IPS-20b (cell line): ENCODE results near the gene PDIA4.
"Not testable (repeated sequence)": the region's sequence is repeated elsewhere in the genome, so short reads cannot be mapped to it uniquely, and the experiment has no call there.

Experiments
- H3K27ac ChIP-seq: one replicate; pipeline ENCODE4 v1.5.1; 2013; ENCODE audit warnings: low read length
- H3K27me3 ChIP-seq: 2 replicates; pipeline ENCODE4 v1.6.1; 2013; ENCODE audit warnings: mild to moderate bottlenecking, low read length, inconsistent platforms; ENCODE audit not compliant: insufficient read depth
- H3K36me3 ChIP-seq: 2 replicates; pipeline ENCODE4 v1.6.1; 2013; ENCODE audit warnings: low read depth, mild to moderate bottlenecking, inconsistent platforms, low read length, moderate library complexity; ENCODE audit not compliant: insufficient read depth
- H3K4me1 ChIP-seq: 2 replicates; pipeline ENCODE4 v1.6.1; 2013; ENCODE audit warnings: mild to moderate bottlenecking, control low read depth, inconsistent platforms, low read length, moderate library complexity; ENCODE audit not compliant: insufficient read depth
- H3K4me3 ChIP-seq: 2 replicates; pipeline ENCODE4 v1.5.1; 2013; ENCODE audit warnings: mild to moderate bottlenecking, low read length, inconsistent platforms
- H3K9ac ChIP-seq: 2 replicates; pipeline ENCODE4 v1.6.1; 2013; ENCODE audit warnings: low read depth, mild to moderate bottlenecking, inconsistent platforms, low read length, moderate library complexity
- H3K9me3 ChIP-seq: 2 replicates; pipeline ENCODE4 v1.6.1; 2013; ENCODE audit warnings: mild to moderate bottlenecking, low read depth, low read length, inconsistent platforms; ENCODE audit not compliant: insufficient read depth

The PDIA4 gene

DNA sequence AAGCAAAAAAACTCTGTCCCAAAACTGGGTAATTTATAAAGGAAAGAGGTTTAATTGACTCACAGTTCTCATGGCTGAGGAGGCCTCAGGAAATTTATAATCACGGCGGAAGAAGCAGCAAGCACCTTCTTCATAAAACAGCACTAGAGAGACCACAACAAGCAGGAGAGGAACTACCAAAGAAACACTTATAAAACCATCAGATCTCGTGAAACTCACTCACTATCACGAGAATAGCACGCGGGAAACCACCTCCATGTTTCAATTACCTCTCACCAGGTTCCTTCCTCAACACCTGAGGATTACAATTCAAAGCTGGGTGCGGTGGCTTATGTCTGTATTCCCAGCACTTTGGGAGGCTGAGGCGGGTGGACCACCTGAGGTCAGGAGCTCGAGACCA, 48.5 kb downstream of the PDIA4 start:
- no peak overlapping the region for H3K27ac ChIP-seq
- no peaks in the 10 kb centered on the region for H3K27me3 ChIP-seq
- H3K36me3 ChIP-seq: no peaks in the 10 kb centered on the region
- no peaks in the 10 kb centered on the region for H3K9me3 ChIP-seq
- no peak overlapping the region for H3K4me3 ChIP-seq
- peaks cover 9% of the 10 kb centered on the region; the same call in 1 of the 2 replicates for H3K4me1 ChIP-seq
- H3K9ac ChIP-seq: no peak overlapping the region

DNA sequence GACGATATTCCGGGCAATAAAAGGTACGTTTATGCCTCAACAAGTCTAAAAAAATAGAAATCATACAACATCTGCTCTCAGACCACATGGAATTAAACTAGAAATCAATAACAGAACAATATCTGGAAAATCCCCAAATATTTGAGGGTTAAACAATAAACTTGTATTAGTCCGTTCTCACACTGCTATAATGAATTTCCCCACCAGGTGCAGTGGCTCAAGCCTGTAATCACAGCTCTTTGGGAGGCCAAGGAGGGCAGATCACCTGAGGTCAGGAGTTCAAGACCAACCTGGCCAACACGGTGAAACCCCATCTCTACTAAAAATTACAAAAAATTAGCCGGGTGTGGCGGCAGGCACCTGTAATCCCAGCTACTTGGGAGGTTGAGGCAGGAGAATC, 49.2 kb downstream of the PDIA4 start:
- H3K27ac ChIP-seq, H3K9ac ChIP-seq, H3K4me1 ChIP-seq, H3K36me3 ChIP-seq, H3K27me3 ChIP-seq, H3K4me3 ChIP-seq, H3K9me3 ChIP-seq: not testable (repeated sequence)

DNA sequence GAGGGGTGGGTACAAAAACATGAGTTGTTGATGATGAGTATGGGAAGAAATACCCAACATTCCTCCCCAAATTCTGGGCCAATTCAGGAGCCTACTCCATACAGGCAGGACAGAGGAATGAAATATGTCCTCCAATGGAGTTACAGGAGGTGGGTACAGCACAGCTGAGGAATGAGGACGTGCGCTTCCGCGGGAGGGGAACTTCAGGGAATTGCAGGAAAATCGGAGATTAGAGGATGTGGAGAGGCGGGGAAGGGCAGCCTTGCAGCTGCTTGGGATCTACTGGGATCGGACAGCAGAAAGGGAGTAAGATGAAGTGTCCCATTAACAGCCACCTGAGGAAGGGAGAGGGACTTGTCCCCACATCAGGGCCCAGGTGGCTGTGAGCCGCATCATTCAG, 50.2 kb downstream of the PDIA4 start:
- Histone ChIP-seq H3K9me3 (no peaks in the 10 kb centered on the region), H3K27ac (no peak overlapping the region), H3K36me3 (no peaks in the 10 kb centered on the region), H3K4me1 (peaks cover 9% of the 10 kb centered on the region; the same call in 1 of the 2 replicates), H3K27me3 (no peaks in the 10 kb centered on the region), H3K4me3 (no peak overlapping the region), H3K9ac (no peak overlapping the region; the same call in 1 of the 2 replicates)

DNA sequence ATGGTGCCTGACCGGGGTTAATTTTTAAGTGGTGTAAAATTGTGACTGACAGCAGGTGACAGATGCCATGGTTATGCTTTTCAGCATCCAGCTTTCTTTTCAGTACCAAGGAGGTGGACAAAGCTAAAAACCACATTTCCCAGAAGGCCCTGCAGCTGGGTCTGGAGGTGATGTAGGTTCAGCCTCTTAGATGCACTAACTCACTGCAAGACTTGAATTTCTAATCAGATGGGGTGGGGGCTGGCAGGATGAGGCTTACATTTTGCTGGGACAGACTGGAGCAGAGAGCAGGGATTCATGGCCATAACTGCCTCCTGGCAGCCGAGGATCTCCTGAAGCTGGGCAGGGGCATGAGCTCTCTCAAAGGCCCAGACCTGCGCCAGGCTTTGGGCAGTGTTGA, 52.4 kb downstream of the PDIA4 start:
- Histone ChIP-seq H3K27ac (peak overlapping the region; percentile 40), H3K27me3 (no peaks in the 10 kb centered on the region), H3K4me3 (no peak overlapping the region), H3K9ac (peak overlapping the region; percentile 47; the same call in 1 of the 2 replicates), H3K4me1 (peaks cover 9% of the 10 kb centered on the region; the same call in 1 of the 2 replicates), H3K9me3 (no peaks in the 10 kb centered on the region), H3K36me3 (no peaks in the 10 kb centered on the region)

GRCh38 chr7:148973256-148973655, 55.0 kb downstream of the PDIA4 start:
- no peak overlapping the region for H3K4me3 ChIP-seq
- H3K9ac ChIP-seq: no peak overlapping the region
- H3K27me3 ChIP-seq: no peaks in the 10 kb centered on the region
- H3K4me1 ChIP-seq: peaks cover 5% of the 10 kb centered on the region; the same call in 1 of the 2 replicates
- no peaks in the 10 kb centered on the region for H3K9me3 ChIP-seq
- H3K36me3 ChIP-seq: no peaks in the 10 kb centered on the region
- H3K27ac ChIP-seq: no peak overlapping the region

DNA sequence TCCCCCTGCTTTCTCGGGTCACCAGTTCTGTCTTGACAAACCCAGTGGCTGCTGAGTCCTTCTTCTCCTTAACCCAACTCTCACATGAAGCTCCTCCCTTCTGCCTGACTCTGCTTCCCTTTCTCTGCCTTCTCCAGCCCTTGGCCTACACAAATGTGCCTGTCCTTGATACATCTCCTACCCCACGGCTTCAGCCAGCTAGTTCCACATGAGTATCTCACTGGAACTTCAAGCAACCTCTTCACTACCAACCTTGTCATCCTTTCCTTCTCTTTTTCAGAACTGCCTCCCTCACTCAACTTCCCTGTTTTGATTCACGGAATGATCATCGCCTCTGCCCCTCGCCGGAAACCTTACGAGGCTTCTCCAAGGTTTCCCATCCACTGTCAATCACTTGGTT, 55.9 kb downstream of the PDIA4 start:
- H3K9ac ChIP-seq: no peak overlapping the region
- no peaks in the 10 kb centered on the region for H3K36me3 ChIP-seq
- H3K27ac ChIP-seq: no peak overlapping the region
- H3K27me3 ChIP-seq: no peaks in the 10 kb centered on the region
- peaks cover 4% of the 10 kb centered on the region; the same call in 1 of the 2 replicates for H3K4me1 ChIP-seq
- no peaks in the 10 kb centered on the region for H3K9me3 ChIP-seq
- no peak overlapping the region for H3K4me3 ChIP-seq

DNA sequence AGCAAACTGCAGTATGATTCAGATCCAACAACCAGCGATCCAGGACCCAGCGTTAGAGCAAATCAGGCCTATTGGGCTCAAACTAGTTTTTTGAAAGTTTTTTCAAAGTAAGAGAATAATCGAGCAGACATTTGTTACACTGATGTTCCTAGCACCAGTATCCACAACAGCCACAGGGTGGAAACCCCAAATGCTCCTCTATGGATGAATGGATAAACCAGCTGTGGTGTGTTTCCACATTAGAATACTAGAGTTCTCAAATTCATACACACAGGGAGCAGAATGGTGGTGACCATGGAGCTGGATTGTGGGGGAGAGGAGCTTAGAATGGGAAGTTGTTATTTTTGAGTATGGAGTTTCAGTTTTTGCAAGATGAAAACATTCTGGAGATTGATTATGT, 60.7 kb downstream of the PDIA4 start:
- Histone ChIP-seq H3K9me3 (no peaks in the 10 kb centered on the region), H3K4me3 (no peak overlapping the region), H3K36me3 (no peaks in the 10 kb centered on the region), H3K9ac (no peak overlapping the region), H3K4me1 (no peaks in the 10 kb centered on the region), H3K27ac (no peak overlapping the region), H3K27me3 (no peaks in the 10 kb centered on the region)

GRCh38 chr7:148967032-148967372, 61.3 kb downstream of the PDIA4 start:
- Histone ChIP-seq H3K36me3 (no peaks in the 10 kb centered on the region), H3K9ac (no peak overlapping the region), H3K9me3 (no peaks in the 10 kb centered on the region), H3K4me3 (no peak overlapping the region), H3K4me1 (no peaks in the 10 kb centered on the region), H3K27ac (no peak overlapping the region), H3K27me3 (no peaks in the 10 kb centered on the region)

GRCh38 chr7:148964483-148965267, 63.6 kb downstream of the PDIA4 start:
- no peaks in the 10 kb centered on the region for H3K36me3 ChIP-seq
- no peak overlapping the region for H3K4me3 ChIP-seq
- H3K27ac ChIP-seq: no peak overlapping the region
- no peak overlapping the region for H3K9ac ChIP-seq
- no peaks in the 10 kb centered on the region for H3K9me3 ChIP-seq
- no peaks in the 10 kb centered on the region for H3K4me1 ChIP-seq
- H3K27me3 ChIP-seq: no peaks in the 10 kb centered on the region

DNA sequence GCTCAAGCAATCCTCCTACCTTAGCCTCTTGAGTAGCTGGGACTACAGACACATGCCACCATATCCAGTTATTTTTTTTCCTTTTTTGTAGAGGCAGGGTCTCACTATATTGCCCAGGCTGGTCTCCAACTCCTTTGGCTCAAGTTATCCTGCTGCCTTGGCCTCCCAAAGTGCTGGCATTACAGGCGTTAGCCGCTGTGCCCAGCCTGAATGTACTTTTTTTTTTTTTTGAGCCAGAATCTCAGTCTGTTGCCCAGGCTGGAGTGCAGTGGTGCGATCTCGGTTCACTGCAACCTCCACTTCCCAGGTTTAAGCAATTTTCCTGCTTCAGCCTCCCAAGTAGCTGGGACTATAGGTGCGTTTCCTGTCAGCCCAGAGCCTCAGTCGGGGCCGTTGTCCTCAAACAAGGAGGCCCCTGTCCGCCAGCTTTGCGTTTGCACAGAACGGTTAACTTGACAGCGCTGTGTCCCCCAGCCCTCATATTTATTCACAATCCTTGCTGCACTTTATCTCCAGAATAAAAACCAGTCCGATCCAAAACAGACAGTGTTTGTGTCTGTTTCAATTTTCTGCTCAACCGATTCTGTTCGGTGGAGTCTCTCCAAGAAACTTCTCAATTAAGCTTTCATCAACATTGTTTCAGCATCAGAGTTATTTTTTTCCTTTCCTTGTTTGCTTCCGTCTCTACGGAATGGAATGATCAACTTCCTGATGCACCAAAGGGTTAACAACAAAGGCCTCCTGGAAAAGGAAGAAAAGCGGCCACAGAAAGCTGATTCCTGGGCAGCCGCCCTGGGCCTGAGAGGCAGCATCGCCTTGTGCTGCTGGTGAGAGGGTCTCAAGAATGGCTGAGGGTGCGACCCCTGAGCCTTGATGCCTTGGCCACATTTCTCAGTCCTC, 64.5 kb downstream of the PDIA4 start:
- Histone ChIP-seq H3K4me1 (no peaks in the 10 kb centered on the region), H3K27ac (no peak overlapping the region), H3K4me3 (no peak overlapping the region), H3K27me3 (no peaks in the 10 kb centered on the region), H3K36me3 (no peaks in the 10 kb centered on the region), H3K9me3 (no peaks in the 10 kb centered on the region), H3K9ac (no peak overlapping the region)

- Histone ChIP-seq H3K27me3 (no peaks in the 10 kb centered on the region), H3K4me1 (no peaks in the 10 kb centered on the region), H3K9me3 (no peaks in the 10 kb centered on the region), H3K27ac (no peak overlapping the region), H3K36me3 (no peaks in the 10 kb centered on the region), H3K9ac (peak overlapping the region; percentile 79), H3K4me3 (peak overlapping the region; percentile 85)
Measured at GRCh38 chr7:148962823-148963582, 65.3 kb downstream of the PDIA4 start.
